Upper lobe of left lung (tissue), 6 donors: Measurements from ENCODE around the gene BBLN. TPM values are rescaled to one million over a fixed set of nuclear protein-coding genes. Genes with fewer than 3 reads are reported as not detected.
A peak's percentile ranks its signal among the peaks of the same experiment; 100 is the strongest.

Experiments used
- ATAC-seq, 2 donors: fragments of 200-7000 bp; cut with Tn5 transposase; one replicate each; pipeline ENCODE4 v1.9.1; 2022; ENCODE audit warnings: mild to moderate bottlenecking in 2 of 2, moderate library complexity in 2 of 2; ENCODE audit not compliant: low FRiP score in 2 of 2
- DNase-seq, 2 donors: peaks; one replicate each; pipeline ENCODE4 v3.0.0-alpha.2; 2019 to 2020
- H3K27ac ChIP-seq, 4 donors: fragments of 200-600 bp; sonication (generic); one replicate each; pipeline ENCODE4 v1.5.1; 2016 to 2019
- H3K27me3 ChIP-seq, 4 donors: fragments of 200-600 bp; sonication (generic); one replicate each; pipeline ENCODE4 v1.5.1; 2017 to 2019
- H3K36me3 ChIP-seq, 4 donors: fragments of 200-600 bp; sonication (generic); one replicate each; pipeline ENCODE4 v1.5.1; 2016 to 2019
- H3K4me1 ChIP-seq, 4 donors: fragments of 200-600 bp; sonication (generic); one replicate each; pipeline ENCODE4 v1.5.1; 2018 to 2019
- H3K4me3 ChIP-seq, 4 donors: fragments of 200-600 bp; sonication (generic); one replicate each; pipeline ENCODE4 v1.5.1; 2017 to 2019; ENCODE audit warnings: mild to moderate bottlenecking in 2 of 4, moderate library complexity in 1 of 4
- H3K9me3 ChIP-seq, 4 donors: fragments of 200-600 bp; sonication (generic); one replicate each; pipeline ENCODE4 v1.5.1; 2018 to 2019
- EP300 ChIP-seq, 4 donors: sonication (generic); formaldehyde crosslinking; IDR thresholded peaks; one replicate each; pipeline ENCODE4 v1.5.1; 2017; ENCODE audit warnings: antibody characterized with exemption in 4 of 4, control low read depth in 2 of 4
- POLR2A ChIP-seq, 4 donors: fragments of 450-650 bp; IDR thresholded peaks; one replicate each; pipeline ENCODE4 v1.5.1; 2016 to 2017; ENCODE audit warnings: antibody characterized with exemption in 4 of 4, mild to moderate bottlenecking in 2 of 4
- POLR2AphosphoS5 ChIP-seq, 2 donors: sonication (generic); formaldehyde crosslinking; IDR thresholded peaks; one replicate each; pipeline ENCODE4 v1.5.1; 2017; ENCODE audit warnings: antibody characterized with exemption in 2 of 2
- WGBS, 2 donors: methylation state at CpG; one replicate each; pipeline ENCODE4 v1.1.5; 2017 to 2018; 5-methylcytosine and 5-hydroxymethylcytosine counted together
- total RNA-seq, 6 donors: library from RNA; depleted of rRNA in 4 of 6; stranded (reverse); fragments of >200 nt in 4 of 6; gene quantifications; one replicate each; pipeline versions ENCODE4 v1.1.0 to v1.2.1, GENCODE V29; 2016 to 2021
- TF ChIP-seq, protein P1 (sequence below), 6 experiments: fragments of 450-650 bp in 4 of 6; fragments of 200-600 bp in 2 of 6; sonication (generic) in 2 of 6; IDR thresholded peaks; one replicate each; pipeline ENCODE4 v1.5.1; 2016 to 2019; ENCODE audit warnings: antibody characterized with exemption in 6 of 6
- donor health status: DM: no; HTN: no; CAD: no; lungs with moderate emphysema.
- donor health status: DM: no; HTN: yes; CAD: no; lungs with severe emphysema.

Gene BBLN
- total RNA-seq, 6 donors from 2014 or later = 62.4 to 204 (median 102) TPM

DNA sequence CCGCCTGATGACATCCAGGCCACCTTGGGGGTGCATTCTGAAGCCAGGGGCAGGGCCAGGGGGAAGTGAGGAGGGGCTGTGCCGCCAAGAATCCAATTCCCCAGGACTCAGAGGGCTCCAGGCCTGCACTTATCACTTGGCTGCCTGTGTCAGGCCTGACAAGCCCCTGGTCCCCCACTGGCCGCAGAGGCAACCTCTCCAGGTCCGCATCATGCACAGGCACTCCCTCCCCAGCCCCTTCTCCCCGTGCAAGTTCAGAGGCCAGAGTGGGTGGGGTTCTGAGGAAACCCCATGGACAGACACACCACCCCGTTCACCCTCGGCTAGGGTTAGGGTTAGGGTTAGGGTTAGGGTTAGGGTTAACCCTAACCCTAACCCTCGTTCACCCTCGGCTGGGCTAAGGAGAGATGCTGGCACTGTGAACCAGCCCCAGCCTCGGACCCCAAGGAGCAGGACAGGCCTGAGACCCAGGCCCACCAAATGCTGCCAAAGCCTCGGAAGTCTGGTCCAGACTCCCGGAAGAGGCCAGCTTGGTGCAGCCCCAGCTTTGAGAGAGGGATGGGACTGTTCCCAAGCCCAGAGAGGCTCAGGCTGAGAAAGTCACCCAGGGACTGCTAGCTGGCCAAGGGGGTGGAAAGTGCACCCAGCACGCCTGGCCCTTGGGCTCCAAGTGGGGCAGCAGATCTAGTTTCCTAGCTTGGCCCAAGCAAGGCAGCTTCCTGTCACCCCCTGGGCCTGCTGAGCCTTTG, 5.9 kb upstream of the BBLN start:
- H3K9me3 ChIP-seq = no peaks in the 10 kb centered on the region
- ATAC-seq (no peak), DNase-seq (no peak)
- H3K27me3 ChIP-seq = no peaks in the 10 kb centered on the region
- WGBS, 2 donors = 96% methylated on average over 10 of the region's 13 CpGs; no CpG with 5 or more reads in 1 of the 2 donors
- H3K4me3 ChIP-seq = no peak overlapping the region
- no peaks in the 10 kb centered on the region for H3K36me3 ChIP-seq
- TF ChIP-seq EP300 (IDR thresholded peaks at IDR 0.05) = no peak
- no peak for TF ChIP-seq POLR2AphosphoS5 (IDR thresholded peaks at IDR 0.05)
- TF ChIP-seq, protein P1, sequence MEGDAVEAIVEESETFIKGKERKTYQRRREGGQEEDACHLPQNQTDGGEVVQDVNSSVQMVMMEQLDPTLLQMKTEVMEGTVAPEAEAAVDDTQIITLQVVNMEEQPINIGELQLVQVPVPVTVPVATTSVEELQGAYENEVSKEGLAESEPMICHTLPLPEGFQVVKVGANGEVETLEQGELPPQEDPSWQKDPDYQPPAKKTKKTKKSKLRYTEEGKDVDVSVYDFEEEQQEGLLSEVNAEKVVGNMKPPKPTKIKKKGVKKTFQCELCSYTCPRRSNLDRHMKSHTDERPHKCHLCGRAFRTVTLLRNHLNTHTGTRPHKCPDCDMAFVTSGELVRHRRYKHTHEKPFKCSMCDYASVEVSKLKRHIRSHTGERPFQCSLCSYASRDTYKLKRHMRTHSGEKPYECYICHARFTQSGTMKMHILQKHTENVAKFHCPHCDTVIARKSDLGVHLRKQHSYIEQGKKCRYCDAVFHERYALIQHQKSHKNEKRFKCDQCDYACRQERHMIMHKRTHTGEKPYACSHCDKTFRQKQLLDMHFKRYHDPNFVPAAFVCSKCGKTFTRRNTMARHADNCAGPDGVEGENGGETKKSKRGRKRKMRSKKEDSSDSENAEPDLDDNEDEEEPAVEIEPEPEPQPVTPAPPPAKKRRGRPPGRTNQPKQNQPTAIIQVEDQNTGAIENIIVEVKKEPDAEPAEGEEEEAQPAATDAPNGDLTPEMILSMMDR (IDR thresholded peaks at IDR 0.05) = no peak
- peaks cover 13 to 19% (median 16%) of the 10 kb centered on the region in 4 donors for H3K4me1 ChIP-seq
- H3K27ac ChIP-seq = no peak overlapping the region

DNA sequence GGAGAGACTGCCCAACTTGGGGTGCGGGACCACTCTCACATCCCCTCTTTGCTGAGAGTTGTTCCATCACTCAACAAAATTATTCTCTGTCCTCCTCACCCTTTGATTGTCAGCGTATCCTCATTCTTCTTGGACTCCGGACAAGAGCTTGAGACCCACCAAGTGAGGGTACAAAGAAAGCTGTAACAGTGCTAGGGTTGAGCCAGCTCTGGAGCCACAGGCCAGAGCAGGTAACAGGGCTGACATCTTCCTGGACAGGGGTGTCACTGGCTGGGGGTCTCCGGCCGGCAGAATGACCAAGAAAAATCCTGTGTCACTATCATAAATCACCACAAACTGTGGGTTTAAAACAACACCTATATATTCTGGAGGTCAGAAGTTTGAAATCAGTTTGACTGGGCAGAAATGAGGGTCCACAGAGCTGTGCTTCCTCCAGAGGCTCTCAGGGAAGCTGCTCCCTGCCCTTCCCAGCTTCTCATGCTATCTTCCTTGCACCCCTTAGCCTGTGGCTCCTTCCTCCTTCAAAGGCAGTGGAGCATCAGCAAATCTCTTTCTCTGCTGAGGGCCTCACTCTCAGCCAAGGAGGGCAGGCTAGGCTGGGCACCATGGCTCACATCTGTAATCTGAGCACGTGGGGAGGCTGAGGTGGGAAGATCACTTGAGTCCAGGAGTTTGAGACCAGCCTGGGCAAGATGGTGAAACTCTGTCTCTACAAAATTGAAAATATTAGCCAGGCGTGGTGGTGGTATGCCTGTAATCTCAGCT, 4.1 kb upstream of the BBLN start:
- Histone ChIP-seq H3K4me1 (peaks cover 5 to 13% (median 11%) of the 10 kb centered on the region in 4 donors), H3K27ac (no peak overlapping the region), H3K4me3 (no peak overlapping the region), H3K27me3 (no peaks in the 10 kb centered on the region), H3K36me3 (no peaks in the 10 kb centered on the region), H3K9me3 (no peaks in the 10 kb centered on the region)
- no peak for DNase-seq
- TF ChIP-seq EP300 (IDR thresholded peaks at IDR 0.05) = no peak
- TF ChIP-seq POLR2AphosphoS5 (IDR thresholded peaks at IDR 0.05) = no peak
- TF ChIP-seq POLR2A (IDR thresholded peaks at IDR 0.05) = no peak
- TF ChIP-seq, protein P1 (IDR thresholded peaks at IDR 0.05) = no peak
- WGBS, 2 donors = 89 to 91% methylated on average over 6 to 7 of the region's 7 CpGs
- ATAC-seq = no peak

DNA sequence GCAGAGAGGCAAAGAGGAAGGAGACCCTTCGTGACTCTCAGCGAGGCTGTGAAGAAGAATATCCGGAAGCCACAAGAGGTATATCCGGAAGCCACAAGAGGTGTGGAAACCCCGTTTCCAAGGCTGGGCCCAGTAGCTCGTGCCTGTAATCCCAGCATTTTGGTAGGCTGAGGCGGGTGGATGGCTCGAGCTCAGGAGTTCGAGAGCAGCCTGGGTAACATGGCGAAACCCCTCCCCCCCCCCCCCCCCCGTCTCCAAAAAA, 612 bp upstream of the BBLN start:
- DNase-seq (peak in 1 of 2 donors; percentile 51), ATAC-seq (peak in 1 of 2 donors; percentile 1)
- Histone ChIP-seq H3K9me3 (no peaks in the 10 kb centered on the region), H3K36me3 (peaks cover 0 to 23% (median 11%) of the 10 kb centered on the region in 4 donors), H3K27ac (peak overlapping the region; percentile 67 to 86 (median 82)), H3K4me1 (peaks cover 10 to 27% (median 15%) of the 10 kb centered on the region in 4 donors), H3K27me3 (no peaks in the 10 kb centered on the region), H3K4me3 (peak overlapping the region; percentile 65 to 85 (median 74))
- TF ChIP-seq POLR2A (IDR thresholded peaks at IDR 0.05) (no peak), POLR2AphosphoS5 (IDR thresholded peaks at IDR 0.05) (no peak), EP300 (IDR thresholded peaks at IDR 0.05) (no peak)
- TF ChIP-seq, protein P1 (IDR thresholded peaks at IDR 0.05) = no peak
- WGBS, 2 donors = 9 to 31% methylated on average over 8 to 11 of the region's 11 CpGs

- no peaks in the 10 kb centered on the region for H3K27me3 ChIP-seq
- peak overlapping the region; percentile 67 to 86 (median 82) for H3K27ac ChIP-seq
- DNase-seq = no peak
- peaks cover 10 to 27% (median 15%) of the 10 kb centered on the region in 4 donors for H3K4me1 ChIP-seq
- H3K36me3 ChIP-seq = peaks cover 0 to 33% (median 17%) of the 10 kb centered on the region in 4 donors
- peak overlapping the region; percentile 65 to 95 (median 82) for H3K4me3 ChIP-seq
- TF ChIP-seq POLR2A (IDR thresholded peaks at IDR 0.05) (peak in 1 of 4 donors; percentile 16), POLR2AphosphoS5 (IDR thresholded peaks at IDR 0.05) (no peak)
- TF ChIP-seq, protein P1 (IDR thresholded peaks at IDR 0.05) = no peak
- peak in 1 of 2 donors; percentile 41 for ATAC-seq
- WGBS, 2 donors = 1% methylated on average over 11 to 23 of the region's 23 CpGs
- no peaks in the 10 kb centered on the region for H3K9me3 ChIP-seq
Measured at GRCh38 chr9:128160603-128160987, 530 bp downstream of the BBLN start.
